Activated CD8-positive, alpha-beta memory T cell treated with anti-CD3 and anti-CD28 coated beads, Interleukin-2, amount 10 ng/mL, durations not matched to agents 7 days and 5 days (primary cell): ENCODE results near the gene SERTAD1. TPM values are rescaled to one million over a fixed set of nuclear protein-coding genes. Genes with fewer than 3 reads are reported as not detected.
A peak's percentile ranks its signal among the peaks of the same experiment; 100 is the strongest.

ENCODE experiments used
- ATAC-seq: fragments of 150-1000 bp; cut with Tn5 transposase; one replicate; pipeline ENCODE4 v1.10.0; 2021; ENCODE audit warnings: moderate library complexity
- CTCF ChIA-PET: fragments of 350-600 bp; sonication (Branson Sonifier 250); formaldehyde crosslinking; loops from one replicate; lab custom pipeline; 2021; ENCODE audit warnings: antibody characterized with exemption; lab: Charles Lee
- DNase-seq: peaks from one replicate; pipeline ENCODE4 v3.0.0-alpha.2; 2020
- H3K27ac Mint-ChIP-seq: one replicate; pipeline ENCODE4 v1.8.0; 2021; ENCODE audit warnings: mild to moderate bottlenecking, mixed read lengths
- H3K27me3 Mint-ChIP-seq: one replicate; pipeline ENCODE4 v1.8.0; 2021; ENCODE audit warnings: mixed read lengths
- H3K36me3 Mint-ChIP-seq: one replicate; pipeline ENCODE4 v1.8.0; 2021; ENCODE audit warnings: mild to moderate bottlenecking, mixed read lengths
- H3K4me1 Mint-ChIP-seq: one replicate; pipeline ENCODE4 v1.8.0; 2021; ENCODE audit warnings: mixed read lengths
- H3K4me3 Mint-ChIP-seq: one replicate; pipeline ENCODE4 v1.8.0; 2021; ENCODE audit warnings: mild to moderate bottlenecking, moderate library complexity, mixed read lengths
- H3K9me3 Mint-ChIP-seq: one replicate; pipeline ENCODE4 v1.8.0; 2022; ENCODE audit warnings: low read depth, mixed read lengths
- total RNA-seq, 2 experiments: library from RNA; stranded (reverse); gene quantifications; one replicate each; pipeline ENCODE4 v1.2.3, GENCODE V29; 2021

SERTAD1 gene, protein sequence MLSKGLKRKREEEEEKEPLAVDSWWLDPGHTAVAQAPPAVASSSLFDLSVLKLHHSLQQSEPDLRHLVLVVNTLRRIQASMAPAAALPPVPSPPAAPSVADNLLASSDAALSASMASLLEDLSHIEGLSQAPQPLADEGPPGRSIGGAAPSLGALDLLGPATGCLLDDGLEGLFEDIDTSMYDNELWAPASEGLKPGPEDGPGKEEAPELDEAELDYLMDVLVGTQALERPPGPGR
- 1 to 10 TPM; 9.4 to 9.6 TPM for total RNA-seq

- CTCF ChIA-PET, result interaction anchor here (0.8 to 5.8 kb wide), 8 partner anchors 8 to 60 kb away, joined by 3 to 57 read pairs (median 3); partner anchors contain the start of genes BLVRB and SERTAD3
These were observed at the start of gene SERTAD1 for GRCh38 chr19:40425450-40426287. SERTAD1 (minus strand) TSS chr19:40425992; CDS start chr19:40423546, 2,446 bp downstream.

DNA sequence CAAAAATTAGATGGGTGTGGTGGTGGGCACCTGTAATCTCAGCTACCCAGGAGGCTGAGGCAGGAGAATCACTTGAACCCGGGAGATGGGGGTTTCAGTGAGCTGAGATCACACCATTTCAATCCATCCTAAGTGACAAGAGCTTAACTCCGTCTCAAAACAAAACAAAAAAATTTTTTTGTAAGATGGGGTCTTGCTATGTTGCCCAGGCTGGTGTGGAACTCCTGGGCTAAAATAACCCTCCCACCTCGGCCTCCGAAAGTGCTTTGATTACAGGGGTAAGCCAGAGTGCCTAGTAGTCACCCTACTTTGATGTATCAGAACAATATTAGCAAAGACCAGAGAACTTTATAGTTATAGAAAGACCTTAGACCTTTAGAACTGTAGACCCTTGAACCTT lies 48.9 kb upstream of the SERTAD1 start:
- no peak overlapping the region for H3K27ac Mint-ChIP-seq
- no peaks in the 10 kb centered on the region for H3K9me3 Mint-ChIP-seq
- CTCF ChIA-PET, result interaction anchor here (1.3 kb wide), 1 partner anchor 11 kb away, joined by 4 read pairs; no protein-coding TSS in a partner anchor
- ATAC-seq, result no peak
- DNase-seq, result no peak
- no peaks in the 10 kb centered on the region for H3K27me3 Mint-ChIP-seq
- H3K36me3 Mint-ChIP-seq, result no peaks in the 10 kb centered on the region
- no peak overlapping the region for H3K4me3 Mint-ChIP-seq
- H3K4me1 Mint-ChIP-seq, result no peaks in the 10 kb centered on the region

More at GRCh38 chr19:40425450-40426287, at the start of gene SERTAD1:
- DNase-seq (peak; percentile 100), ATAC-seq (peak; percentile 87)
- no peaks in the 10 kb centered on the region for H3K9me3 Mint-ChIP-seq
- H3K4me1 Mint-ChIP-seq, result peaks cover 20% of the 10 kb centered on the region
- H3K27ac Mint-ChIP-seq, result peak within 1 kb of the TSS; percentile 96
- peak within 1 kb of the TSS; percentile 94 for H3K4me3 Mint-ChIP-seq
- no peaks in the 10 kb centered on the region for H3K27me3 Mint-ChIP-seq
- peaks cover 11% of the 10 kb centered on the region for H3K36me3 Mint-ChIP-seq

GRCh38 chr19:40472516-40472915 lies 46.7 kb upstream of the SERTAD1 start:
- ATAC-seq (no peak), DNase-seq (no peak)
- CTCF ChIA-PET, result no interaction called here
- Mint-ChIP-seq H3K27me3 (peaks cover 15% of the 10 kb centered on the region), H3K36me3 (no peaks in the 10 kb centered on the region), H3K4me3 (no peak overlapping the region), H3K9me3 (no peaks in the 10 kb centered on the region), H3K4me1 (peaks cover 4% of the 10 kb centered on the region), H3K27ac (no peak overlapping the region)

DNA sequence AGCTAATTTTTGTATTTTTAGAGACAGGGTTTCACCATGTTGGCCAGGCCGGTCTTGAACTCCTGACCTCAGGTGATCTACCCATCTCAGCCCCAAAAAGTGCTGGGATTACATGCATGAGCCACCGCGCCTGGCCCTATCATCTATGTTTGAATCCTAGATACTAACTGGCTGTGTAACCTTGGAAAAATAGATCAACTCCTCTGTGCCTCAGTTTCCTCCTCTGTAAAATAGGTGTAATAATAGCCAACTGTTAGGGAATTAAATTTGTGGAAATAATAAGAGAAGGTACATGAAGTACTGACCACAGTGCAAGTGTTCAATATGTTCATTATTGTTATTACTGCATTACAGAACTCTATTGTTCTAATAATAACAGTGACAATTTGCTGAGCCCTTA lies 45.3 kb upstream of the SERTAD1 start:
- CTCF ChIA-PET, result interaction anchor here (0.6 kb wide), 1 partner anchor 15 kb away, joined by 3 read pairs; no protein-coding TSS in a partner anchor
- Mint-ChIP-seq H3K9me3 (no peaks in the 10 kb centered on the region), H3K4me3 (no peak overlapping the region), H3K36me3 (no peaks in the 10 kb centered on the region), H3K4me1 (peaks cover 10% of the 10 kb centered on the region), H3K27me3 (peaks cover 22% of the 10 kb centered on the region), H3K27ac (no peak overlapping the region)
- no peak for DNase-seq
- ATAC-seq, result no peak

- ATAC-seq, result no peak
- H3K27me3 Mint-ChIP-seq, result peaks cover 23% of the 10 kb centered on the region
- no peak for DNase-seq
- no peaks in the 10 kb centered on the region for H3K9me3 Mint-ChIP-seq
- H3K27ac Mint-ChIP-seq, result no peak overlapping the region
- H3K4me3 Mint-ChIP-seq, result no peak overlapping the region
- CTCF ChIA-PET, result interaction anchor here (0.7 kb wide), 1 partner anchor 54 kb away, joined by 3 read pairs; no protein-coding TSS in a partner anchor
- peaks cover 26% of the 10 kb centered on the region for H3K4me1 Mint-ChIP-seq
- H3K36me3 Mint-ChIP-seq, result no peaks in the 10 kb centered on the region
These were observed 43.2 kb upstream of the SERTAD1 start for GRCh38 chr19:40469011-40469410.

- Mint-ChIP-seq H3K4me1 (peaks cover 34% of the 10 kb centered on the region), H3K27ac (peak within 1 kb of the TSS; percentile 34), H3K27me3 (peaks cover 23% of the 10 kb centered on the region), H3K4me3 (peak within 1 kb of the TSS; percentile 79), H3K36me3 (no peaks in the 10 kb centered on the region), H3K9me3 (no peaks in the 10 kb centered on the region)
- no peak for DNase-seq
- ATAC-seq, result no peak
- CTCF ChIA-PET, result interaction anchor here (0.8 to 3.8 kb wide), 3 partner anchors 11 to 162 kb away, joined by 4 to 21 read pairs (median 4); no protein-coding TSS in a partner anchor
These were observed 41.4 kb upstream of the SERTAD1 start, which contains the start of gene SPTBN4 for GRCh38 chr19:40466985-40467734. SPTBN4 (plus strand) TSS chr19:40467001; CDS start chr19:40472622, 5,621 bp downstream.

DNA sequence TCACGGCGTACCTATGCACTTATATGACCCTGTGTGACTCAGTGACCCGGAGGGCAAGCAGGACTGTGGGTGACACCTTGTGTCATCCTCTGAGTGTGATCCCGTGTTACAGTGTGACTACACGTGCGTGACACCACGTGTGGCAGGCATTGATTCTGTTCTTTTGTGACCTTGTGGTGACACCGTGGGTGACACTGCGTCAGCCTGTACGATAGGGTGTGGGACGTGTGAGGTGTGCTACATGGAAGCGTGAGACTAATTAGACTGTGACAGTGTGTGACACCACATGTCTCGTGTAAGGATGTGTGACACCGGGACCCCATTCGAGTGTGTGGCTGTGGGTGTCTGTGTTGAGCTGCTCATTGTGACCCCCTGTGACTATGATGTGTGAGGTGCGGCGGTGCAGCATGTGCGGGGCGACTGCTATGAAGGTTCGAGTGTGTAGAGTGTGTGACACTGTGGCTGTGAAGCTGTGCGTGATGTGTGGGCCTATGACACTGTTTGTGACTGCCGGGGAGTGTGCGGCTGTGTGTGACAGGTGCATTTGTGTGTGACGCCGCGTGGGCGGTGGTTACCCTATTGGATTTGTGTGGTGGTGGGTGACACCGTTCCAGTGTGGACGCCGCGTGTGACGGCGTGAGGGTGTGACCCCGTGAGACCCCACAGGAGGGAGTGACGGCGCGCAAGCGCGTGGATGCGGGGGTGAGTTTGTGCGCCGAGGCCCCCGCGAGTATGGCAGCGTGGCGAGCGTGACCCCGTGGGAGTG lies 40.6 kb upstream of the SERTAD1 start:
- Mint-ChIP-seq H3K4me1 (peaks cover 34% of the 10 kb centered on the region), H3K27ac (peak overlapping the region; percentile 34), H3K27me3 (peaks cover 23% of the 10 kb centered on the region), H3K9me3 (no peaks in the 10 kb centered on the region), H3K4me3 (peak overlapping the region; percentile 79), H3K36me3 (no peaks in the 10 kb centered on the region)
- peak; percentile 81 for DNase-seq
- ATAC-seq, result no peak
- CTCF ChIA-PET, result interaction anchor here (0.8 to 5.0 kb wide), 20 partner anchors 10 to 169 kb away, joined by 3 to 57 read pairs (median 6); partner anchors contain the start of genes LTBP4, SERTAD1 and SERTAD3

GRCh38 chr19:40465557-40466218 lies 39.9 kb upstream of the SERTAD1 start, which contains the start of gene BLVRB:
BLVRB (minus strand) TSS chr19:40465745; CDS start chr19:40465688, 57 bp downstream.
- peak within 1 kb of the TSS; percentile 85 for H3K27ac Mint-ChIP-seq
- peaks cover 34% of the 10 kb centered on the region for H3K4me1 Mint-ChIP-seq
- CTCF ChIA-PET, result interaction anchor here (0.8 to 5.0 kb wide), 24 partner anchors 11 to 168 kb away, joined by 3 to 57 read pairs (median 5); partner anchors contain the start of genes C19orf47, LTBP4, PLD3 and SERTAD1
- ATAC-seq (peak; percentile 88), DNase-seq (peak; percentile 99)
- H3K4me3 Mint-ChIP-seq, result peak within 1 kb of the TSS; percentile 79
- H3K36me3 Mint-ChIP-seq, result no peaks in the 10 kb centered on the region
- no peaks in the 10 kb centered on the region for H3K9me3 Mint-ChIP-seq
- H3K27me3 Mint-ChIP-seq, result peaks cover 23% of the 10 kb centered on the region

GRCh38 chr19:40465025-40465556 lies 39.3 kb upstream of the SERTAD1 start:
- Mint-ChIP-seq H3K4me3 (peak overlapping the region; percentile 79), H3K9me3 (no peaks in the 10 kb centered on the region), H3K27me3 (peaks cover 23% of the 10 kb centered on the region), H3K4me1 (peaks cover 34% of the 10 kb centered on the region), H3K36me3 (no peaks in the 10 kb centered on the region), H3K27ac (peak overlapping the region; percentile 85)
- peak; percentile 78 for DNase-seq
- ATAC-seq, result no peak
- CTCF ChIA-PET, result interaction anchor here (0.8 to 5.0 kb wide), 29 partner anchors 9 to 494 kb away, joined by 3 to 57 read pairs (median 5); partner anchors contain the start of genes C19orf47, LTBP4, PLD3 and PSMC4

- H3K27ac Mint-ChIP-seq, result peak overlapping the region; percentile 85
- no peaks in the 10 kb centered on the region for H3K36me3 Mint-ChIP-seq
- CTCF ChIA-PET, result interaction anchor here (0.6 to 5.0 kb wide), 39 partner anchors 8 to 1976 kb away, joined by 3 to 57 read pairs (median 4); partner anchors contain the start of genes C19orf47, LTBP4, PLD3 and PSMC4
- H3K27me3 Mint-ChIP-seq, result peaks cover 23% of the 10 kb centered on the region
- no peak for ATAC-seq
- H3K4me1 Mint-ChIP-seq, result peaks cover 34% of the 10 kb centered on the region
- peak overlapping the region; percentile 79 for H3K4me3 Mint-ChIP-seq
- H3K9me3 Mint-ChIP-seq, result no peaks in the 10 kb centered on the region
- peak; percentile 79 for DNase-seq
These were observed 38.5 kb upstream of the SERTAD1 start for GRCh38 chr19:40464059-40465024.
